ENCODE data around the gene DCTD. TPM values are rescaled to one million over a fixed set of nuclear protein-coding genes. Genes with fewer than 3 reads are reported as not detected.
A peak's percentile ranks its signal among the peaks of the same experiment; 100 is the strongest.

The DCTD gene
- total RNA-seq, 1 donor from 2014 or later: 80.3 TPM

GRCh38 chr4:182872886-182873285 is 44.3 kb downstream of the DCTD start:
- Mint-ChIP-seq H3K4me3 (no peak overlapping the region), H3K27ac (no peak overlapping the region), H3K36me3 (peaks cover 18% of the 10 kb centered on the region), H3K4me1 (ENCODE audit: unreplicated experiment) (peaks cover 13% of the 10 kb centered on the region), H3K27me3 (peaks cover 10% of the 10 kb centered on the region), H3K9me3 (no peaks in the 10 kb centered on the region)
- TF ChIP-seq CTCF (conservative IDR thresholded peaks at IDR 0.05): no peak
- DNase-seq (ENCODE audit: extremely low spot score, unreplicated experiment): no peak

GRCh38 chr4:182871616-182872015 is 45.6 kb downstream of the DCTD start:
- Mint-ChIP-seq H3K4me3 (no peak overlapping the region), H3K36me3 (peaks cover 12% of the 10 kb centered on the region), H3K9me3 (no peaks in the 10 kb centered on the region), H3K27me3 (peaks cover 4% of the 10 kb centered on the region), H3K27ac (no peak overlapping the region), H3K4me1 (ENCODE audit: unreplicated experiment) (peaks cover 18% of the 10 kb centered on the region)
- no peak for DNase-seq (ENCODE audit: extremely low spot score, unreplicated experiment)
- TF ChIP-seq CTCF (conservative IDR thresholded peaks at IDR 0.05): no peak

GRCh38 chr4:182869697-182870096 is 47.5 kb downstream of the DCTD start:
- Mint-ChIP-seq H3K27me3 (peaks cover 5% of the 10 kb centered on the region), H3K4me3 (no peak overlapping the region), H3K9me3 (no peaks in the 10 kb centered on the region), H3K4me1 (ENCODE audit: unreplicated experiment) (peaks cover 21% of the 10 kb centered on the region), H3K27ac (no peak overlapping the region), H3K36me3 (peaks cover 9% of the 10 kb centered on the region)
- no peak for DNase-seq (ENCODE audit: extremely low spot score, unreplicated experiment)
- no peak for TF ChIP-seq CTCF (conservative IDR thresholded peaks at IDR 0.05)

GRCh38 chr4:182866746-182867145 is 50.4 kb downstream of the DCTD start:
- no peak for DNase-seq (ENCODE audit: extremely low spot score, unreplicated experiment)
- peaks cover 25% of the 10 kb centered on the region for H3K4me1 Mint-ChIP-seq (ENCODE audit: unreplicated experiment)
- no peak overlapping the region for H3K4me3 Mint-ChIP-seq
- H3K27me3 Mint-ChIP-seq: peaks cover 12% of the 10 kb centered on the region
- TF ChIP-seq CTCF (conservative IDR thresholded peaks at IDR 0.05): no peak
- H3K27ac Mint-ChIP-seq: no peak overlapping the region
- H3K9me3 Mint-ChIP-seq: no peaks in the 10 kb centered on the region
- H3K36me3 Mint-ChIP-seq: peaks cover 4% of the 10 kb centered on the region

GRCh38 chr4:182863501-182863900 is 53.7 kb downstream of the DCTD start:
- H3K4me3 Mint-ChIP-seq: no peak overlapping the region
- peaks cover 10% of the 10 kb centered on the region for H3K27me3 Mint-ChIP-seq
- H3K36me3 Mint-ChIP-seq: no peaks in the 10 kb centered on the region
- no peak for DNase-seq (ENCODE audit: extremely low spot score, unreplicated experiment)
- H3K9me3 Mint-ChIP-seq: no peaks in the 10 kb centered on the region
- peaks cover 25% of the 10 kb centered on the region for H3K4me1 Mint-ChIP-seq (ENCODE audit: unreplicated experiment)
- TF ChIP-seq CTCF (conservative IDR thresholded peaks at IDR 0.05): no peak
- peak overlapping the region; percentile 21 for H3K27ac Mint-ChIP-seq

GRCh38 chr4:182862921-182863320 is 54.3 kb downstream of the DCTD start:
- Mint-ChIP-seq H3K9me3 (no peaks in the 10 kb centered on the region), H3K4me1 (ENCODE audit: unreplicated experiment) (peaks cover 25% of the 10 kb centered on the region), H3K4me3 (no peak overlapping the region), H3K36me3 (no peaks in the 10 kb centered on the region), H3K27ac (peak overlapping the region; percentile 21), H3K27me3 (peaks cover 8% of the 10 kb centered on the region)
- no peak for DNase-seq (ENCODE audit: extremely low spot score, unreplicated experiment)
- no peak for TF ChIP-seq CTCF (conservative IDR thresholded peaks at IDR 0.05)

Measured in type B pancreatic cell (in vitro differentiated cells).